OCI-LY1 (cell line): Measurements from ENCODE around the gene IRF2.

Experiments
- CTCF ChIP-seq: fragments of 200-600 bp; sonication (generic), shearing (Covaris generic); IDR thresholded peaks from 2 replicates; pipeline ENCODE4 v1.5.1; 2017; ENCODE audit warnings: mild to moderate bottlenecking, antibody characterized with exemption, low read length, moderate library complexity, mixed read lengths
- EZH2 ChIP-seq: fragments of 200-600 bp; sonication (generic), shearing (Covaris generic); IDR thresholded peaks from 2 replicates; pipeline ENCODE4 v1.8.0; 2017; ENCODE audit warnings: borderline replicate concordance, mixed run types, mild to moderate bottlenecking, antibody characterized with exemption, low read length, moderate library complexity, mixed read lengths

GRCh38 chr4:184343502-184344177, 130.7 kb downstream of the IRF2 start:
- TF ChIP-seq CTCF (no peak), EZH2 (no peak)
